Adipose tissue (tissue), 3 donors: ENCODE results near the gene METTL9. TPM values are rescaled to one million over a fixed set of nuclear protein-coding genes. Genes with fewer than 3 reads are reported as not detected.
"Not testable (repeated sequence)": the region's sequence is repeated elsewhere in the genome, so short reads cannot be mapped to it uniquely, and the experiment has no call there.

Source experiments
- H3K27ac ChIP-seq: one replicate; pipeline ENCODE4 v1.5.1; 2013; ENCODE audit warnings: low read depth, low read length
- WGBS, 3 donors: extraction: QIAGEN DNeasy Blood & Tissue Kit; methylation state at CpG; one replicate each; pipeline ENCODE4 v1.1.7; 2013; 5-methylcytosine and 5-hydroxymethylcytosine counted together
- polyA plus RNA-seq, 3 donors: library from polyadenylated mRNA; stranded (reverse); fragments of 200-250 nt; gene quantifications; one replicate each; pipeline ENCODE4 v1.2.3, GENCODE V29; 2013
- donor health status: healthy with polysubstance abuse.
- donor health status: Bipolar disorder and iron deficiency.
- donor health status: healthy.

Gene METTL9
- polyA plus RNA-seq, 3 donors: 25.3 to 72.7 (median 72.1) TPM

DNA sequence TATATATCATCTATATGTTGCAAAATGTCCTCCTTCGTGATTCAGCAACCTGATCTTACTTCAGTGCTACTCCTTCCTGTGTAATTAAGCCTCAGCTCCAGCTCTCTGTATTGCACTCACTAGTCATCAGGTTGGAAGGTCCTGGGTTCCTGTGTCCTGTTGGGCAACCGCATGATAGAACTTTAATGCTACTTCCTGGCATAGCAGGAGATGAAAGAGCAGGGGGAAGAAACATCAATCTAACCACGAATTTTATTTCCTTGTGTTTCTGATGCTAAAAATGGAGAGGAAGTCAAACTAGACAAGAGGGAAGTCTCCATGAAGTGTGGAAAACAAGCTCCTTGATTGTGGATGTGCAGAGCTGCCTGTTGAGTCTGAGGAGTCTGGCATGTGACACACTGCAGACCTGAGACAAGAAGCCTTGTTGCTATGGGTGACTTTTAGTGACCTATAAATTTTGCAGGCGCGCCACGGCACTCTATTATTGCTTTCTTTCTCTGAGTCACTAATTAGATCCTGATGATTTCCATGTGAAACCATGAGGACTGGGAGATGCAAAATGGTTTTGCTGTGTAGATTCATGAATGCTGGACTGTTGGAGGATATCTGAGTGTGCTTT is 27.4 kb downstream of the METTL9 start:
- no peak overlapping the region for H3K27ac ChIP-seq
- 23 to 70% (median 32%) methylated on average over 6 of the region's 6 CpGs for WGBS, 3 donors

DNA sequence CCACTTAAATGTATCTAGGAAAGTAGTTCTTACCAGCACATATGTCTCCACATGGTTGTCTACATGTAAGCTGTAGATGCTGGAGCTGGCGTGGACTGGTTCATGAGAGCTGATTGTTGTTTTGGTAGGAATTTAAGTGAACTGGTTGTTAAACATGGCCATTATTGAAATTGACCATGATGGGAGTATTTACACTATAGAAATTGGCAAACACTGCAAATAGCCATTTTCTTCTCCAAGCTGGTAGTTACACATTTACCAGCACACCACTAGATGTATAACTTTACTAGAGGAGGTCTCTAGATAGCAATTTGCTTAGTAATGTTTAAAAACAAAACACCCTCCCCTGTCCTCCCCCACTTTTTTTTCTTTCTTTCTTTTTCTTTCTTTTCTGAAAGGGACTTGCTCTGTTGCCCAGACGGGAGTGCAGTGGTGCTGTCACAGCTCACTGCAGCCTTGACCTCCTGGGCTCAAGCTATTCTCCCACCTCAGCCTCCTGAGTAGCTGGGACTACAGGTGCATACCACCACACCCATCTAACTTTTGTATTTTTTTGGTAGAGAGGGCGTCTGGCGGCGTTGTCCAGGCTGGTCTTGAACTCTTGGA is 28.8 kb downstream of the METTL9 start:
- no peak overlapping the region for H3K27ac ChIP-seq
- WGBS, 3 donors: 96 to 100% (median 98%) methylated on average over 5 of the region's 5 CpGs

DNA sequence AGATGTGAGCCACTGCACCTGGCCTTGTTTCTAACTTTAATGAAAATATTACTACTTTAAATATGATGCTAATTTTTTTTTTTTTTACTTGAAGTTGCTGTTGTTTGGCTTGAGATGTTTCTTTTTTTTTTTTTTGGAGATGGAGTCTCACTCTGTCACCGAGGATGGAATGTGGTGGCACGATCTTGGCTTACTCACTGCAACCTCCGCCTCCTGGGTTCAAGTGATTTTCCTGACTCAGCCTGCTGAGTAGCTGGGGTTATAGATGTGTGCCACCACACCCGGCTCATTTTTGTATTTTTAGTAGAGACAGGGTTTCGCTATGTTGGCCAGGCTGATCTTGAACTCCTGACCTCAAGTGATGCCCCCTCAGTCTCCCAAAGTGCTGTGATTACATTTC is 29.4 kb downstream of the METTL9 start:
- 96 to 97% (median 96%) methylated on average over 5 of the region's 5 CpGs for WGBS, 3 donors
- no peak overlapping the region for H3K27ac ChIP-seq

DNA sequence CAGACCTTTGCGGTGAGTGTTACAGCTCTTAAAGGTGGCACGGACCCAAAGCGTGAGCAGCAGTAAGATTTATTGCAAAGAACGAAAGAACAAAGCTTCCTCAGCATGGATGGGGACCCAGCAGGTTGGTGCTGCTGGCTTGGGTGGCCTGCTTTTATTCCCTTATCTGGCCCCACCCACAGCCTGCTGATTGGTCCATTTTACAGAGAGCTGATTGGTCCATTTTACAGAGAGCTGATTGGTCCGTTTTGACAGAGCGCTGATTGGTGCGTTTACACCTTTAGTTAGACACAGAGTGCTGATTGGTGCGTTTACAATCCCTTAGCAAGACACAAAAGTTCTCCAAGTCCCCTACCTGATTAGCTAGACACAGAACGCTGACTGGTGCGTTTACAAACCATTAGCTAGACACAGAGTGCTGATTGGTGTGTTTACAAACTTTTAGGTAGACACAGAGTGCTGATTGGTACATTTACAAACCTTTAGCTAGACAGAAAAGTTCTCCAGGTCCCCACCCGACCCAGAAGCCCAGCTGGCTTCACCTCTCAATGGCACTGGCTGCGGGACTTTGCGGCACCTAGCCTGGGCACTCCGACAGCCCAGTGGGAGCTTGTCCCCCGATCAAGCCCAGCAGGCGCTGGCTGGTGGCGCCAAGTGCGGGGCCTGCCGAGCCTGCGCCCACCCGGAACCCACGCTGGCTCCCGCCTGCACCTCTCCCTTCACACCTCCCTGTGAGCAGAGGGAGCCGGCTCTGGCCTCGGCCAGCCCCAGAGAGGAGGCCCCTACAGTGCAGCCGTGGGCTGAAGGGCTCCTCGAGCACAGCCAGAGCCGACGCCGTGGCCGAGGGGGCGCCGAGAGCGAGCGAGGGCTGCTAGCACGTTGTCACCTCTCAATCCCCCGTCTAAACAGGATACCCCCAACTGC is 30.5 kb downstream of the METTL9 start:
- not testable (repeated sequence) for H3K27ac ChIP-seq
- WGBS, 3 donors: 98% methylated on average over 35 to 37 of the region's 37 CpGs

DNA sequence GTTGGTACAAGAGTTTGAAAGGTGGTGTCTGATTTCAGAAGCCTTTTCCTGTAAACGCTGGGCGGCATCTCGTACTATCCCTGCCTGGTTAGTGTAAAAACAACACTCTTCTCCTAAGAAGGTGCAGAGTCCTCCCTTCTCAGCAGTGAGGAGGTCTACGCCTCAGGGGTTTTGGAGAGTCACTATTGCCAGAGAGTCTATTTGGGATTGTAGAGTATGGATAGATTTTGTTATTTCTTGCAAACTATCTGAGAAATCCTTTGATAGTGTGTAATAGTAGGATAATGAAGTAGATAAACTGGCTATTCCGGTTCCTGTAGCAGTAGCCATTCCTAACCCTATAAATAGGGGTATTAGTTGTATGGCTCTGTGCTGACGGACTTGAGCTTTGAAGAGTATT is 31.5 kb downstream of the METTL9 start:
- not testable (repeated sequence) for H3K27ac ChIP-seq
- WGBS, 3 donors: 76 to 84% (median 83%) methylated on average over 6 of the region's 6 CpGs

DNA sequence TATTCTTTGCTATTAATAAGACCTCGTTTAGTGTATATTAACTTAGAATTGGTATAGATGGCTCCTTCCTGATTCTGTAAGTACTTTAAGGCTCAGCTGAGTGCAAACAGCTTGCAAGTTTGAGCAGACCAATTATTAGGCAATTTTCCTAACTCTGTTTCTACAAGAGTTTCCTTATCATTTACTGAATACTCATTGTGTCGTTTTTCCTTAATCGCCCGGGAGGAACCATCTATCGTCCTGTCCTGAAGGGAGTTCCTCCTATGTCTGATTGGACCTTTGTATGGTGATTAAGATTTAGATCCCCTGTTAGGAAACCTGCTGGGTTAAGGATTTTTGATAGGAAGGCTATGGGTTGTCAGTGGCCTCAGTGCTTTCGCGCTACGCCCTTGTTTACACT is 32.0 kb downstream of the METTL9 start:
- H3K27ac ChIP-seq: not testable (repeated sequence)
- 69 to 79% (median 75%) methylated on average over 8 of the region's 8 CpGs for WGBS, 3 donors

DNA sequence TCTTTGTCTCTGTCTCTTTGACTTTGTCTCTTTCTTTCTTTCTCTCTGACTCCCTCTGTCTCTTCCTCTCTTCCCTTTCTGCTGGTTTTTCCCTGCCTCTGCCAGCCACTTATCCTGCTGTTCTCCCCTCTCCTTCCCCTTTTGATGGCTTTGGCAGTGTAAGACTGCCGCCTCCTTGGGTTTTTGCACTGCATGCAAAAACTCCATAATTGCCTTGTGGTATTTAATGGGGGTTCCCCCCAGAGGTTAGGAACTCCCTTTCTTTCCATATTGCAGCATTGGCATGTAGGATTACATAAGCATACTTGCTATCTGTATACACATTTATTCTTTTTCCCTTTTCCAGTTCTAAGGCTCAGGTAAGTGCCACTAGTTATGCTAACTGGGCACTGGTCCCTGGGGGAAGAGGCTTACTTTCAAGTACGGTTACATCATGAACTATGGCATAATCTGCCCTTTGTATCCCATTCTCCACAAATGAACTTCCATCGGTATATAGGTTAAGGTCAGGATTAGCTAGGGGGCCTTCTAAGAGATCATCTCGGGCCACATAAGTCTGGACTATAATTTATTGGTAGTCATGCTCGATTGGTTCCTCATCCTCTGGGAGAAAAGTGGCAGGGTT is 32.7 kb downstream of the METTL9 start:
- H3K27ac ChIP-seq: not testable (repeated sequence)
- 72 to 84% (median 76%) methylated on average over 5 of the region's 5 CpGs for WGBS, 3 donors

DNA sequence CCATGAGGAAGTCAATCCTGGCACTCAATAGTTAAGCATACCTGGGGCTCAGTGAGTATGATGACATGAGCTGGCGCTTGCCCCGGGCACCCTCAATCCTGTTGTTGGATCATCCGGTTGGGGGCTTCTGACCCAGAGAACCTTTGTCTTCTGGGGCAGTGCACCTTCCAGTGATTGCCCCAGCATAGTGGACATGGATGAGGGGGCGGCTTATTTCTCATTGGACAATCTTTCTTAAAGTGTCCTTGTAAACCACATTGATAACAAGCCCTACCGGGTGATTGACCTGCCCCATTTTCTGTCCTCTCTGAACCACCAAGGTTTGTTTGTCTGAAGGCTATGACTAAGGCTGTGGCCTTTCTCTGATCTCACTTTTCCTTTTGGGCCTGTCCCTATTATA is 34.8 kb downstream of the METTL9 start:
- 86 to 95% (median 92%) methylated on average over 5 of the region's 5 CpGs for WGBS, 3 donors
- no peak overlapping the region for H3K27ac ChIP-seq

DNA sequence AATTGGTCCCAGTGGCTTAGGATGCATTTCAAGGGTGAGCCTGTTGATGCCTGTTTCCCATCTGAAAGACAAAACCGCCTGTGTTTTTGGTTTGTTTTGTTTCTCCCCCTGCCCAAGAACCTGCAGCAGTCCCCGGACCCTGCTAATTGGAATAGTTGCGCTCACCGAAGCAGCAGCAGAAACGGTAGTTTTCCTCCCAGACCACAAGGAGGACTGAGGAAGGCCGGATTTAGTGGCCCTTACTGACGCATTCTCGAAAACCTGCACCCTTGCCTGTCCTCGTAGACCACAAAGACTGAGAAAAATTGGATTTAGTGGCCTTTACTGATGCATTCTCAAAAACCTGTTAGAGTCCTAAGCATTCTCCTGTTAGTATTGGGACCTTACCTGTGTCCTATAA is 36.3 kb downstream of the METTL9 start:
- H3K27ac ChIP-seq: not testable (repeated sequence)
- 95 to 98% (median 96%) methylated on average over 9 of the region's 9 CpGs for WGBS, 3 donors

DNA sequence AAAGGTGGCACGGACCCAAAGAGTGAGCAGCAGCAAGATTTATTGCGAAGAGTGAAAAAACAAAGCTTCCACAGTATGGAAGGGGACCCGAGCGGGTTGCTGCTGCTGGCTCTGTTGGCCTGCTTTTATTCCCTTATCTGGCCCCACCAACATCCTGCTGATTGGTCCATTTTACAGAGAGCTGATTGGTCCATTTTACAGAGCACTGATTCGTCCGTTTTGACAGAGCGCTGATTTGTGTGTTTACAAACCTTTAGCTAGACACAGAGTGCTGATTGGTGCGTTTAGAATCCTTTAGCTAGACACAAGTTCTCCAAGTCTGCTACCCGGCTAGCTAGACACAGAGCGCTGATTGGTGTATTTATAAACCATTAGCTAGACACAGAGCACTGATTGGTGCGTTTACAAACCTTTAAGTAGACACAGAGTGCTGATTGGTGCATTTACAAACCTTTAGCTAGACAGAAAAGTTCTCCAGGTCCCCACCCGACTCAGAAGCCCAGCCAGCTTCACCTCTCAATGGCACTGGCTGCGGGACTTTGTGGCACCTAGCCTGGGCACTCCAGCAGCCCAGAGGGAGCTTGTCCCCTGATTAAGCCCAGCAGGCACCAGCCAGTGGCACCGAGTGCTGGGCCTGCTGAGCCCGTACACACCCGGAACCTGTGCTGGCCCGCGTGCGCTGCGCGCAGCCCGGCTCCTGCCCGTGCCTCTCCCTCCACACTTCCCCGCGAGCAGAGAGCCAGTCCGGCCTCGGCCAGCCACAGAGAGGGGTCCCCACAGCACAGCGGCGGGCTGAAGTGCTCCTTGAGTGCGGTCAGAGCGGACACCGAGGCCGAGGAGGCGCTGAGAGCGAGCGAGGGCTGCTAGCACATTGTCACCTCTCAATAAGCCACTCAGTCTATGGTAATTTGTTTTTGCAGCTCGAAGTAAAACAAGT is 37.9 kb downstream of the METTL9 start:
- WGBS, 3 donors: 94 to 96% (median 95%) methylated on average over 28 to 37 of the region's 37 CpGs

DNA sequence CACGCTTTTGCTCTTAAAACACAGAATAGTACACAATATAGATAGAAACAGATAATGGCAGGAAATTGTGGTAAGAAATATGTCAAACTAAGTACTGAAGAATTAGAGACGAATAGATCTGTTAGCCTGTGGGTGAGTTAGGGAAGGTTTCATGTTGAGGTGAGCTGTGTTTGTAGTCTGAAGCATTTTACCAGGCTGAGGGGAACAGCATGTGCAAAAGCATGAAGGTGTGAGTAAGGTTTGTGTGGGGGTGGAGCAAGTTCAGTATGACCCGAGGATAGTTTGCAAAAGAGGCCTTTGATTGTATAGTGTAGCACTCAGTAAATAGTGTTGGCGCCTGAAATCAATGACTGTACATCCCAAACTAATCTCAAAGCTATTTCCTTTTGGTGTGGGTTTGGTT is 39.2 kb downstream of the METTL9 start:
- no peak overlapping the region for H3K27ac ChIP-seq
- WGBS, 3 donors: 49 to 70% (median 68%) methylated on average over 4 of the region's 4 CpGs

More for the DNA sequence above, 37.9 kb downstream of the METTL9 start:
- H3K27ac ChIP-seq: no peak overlapping the region

DNA sequence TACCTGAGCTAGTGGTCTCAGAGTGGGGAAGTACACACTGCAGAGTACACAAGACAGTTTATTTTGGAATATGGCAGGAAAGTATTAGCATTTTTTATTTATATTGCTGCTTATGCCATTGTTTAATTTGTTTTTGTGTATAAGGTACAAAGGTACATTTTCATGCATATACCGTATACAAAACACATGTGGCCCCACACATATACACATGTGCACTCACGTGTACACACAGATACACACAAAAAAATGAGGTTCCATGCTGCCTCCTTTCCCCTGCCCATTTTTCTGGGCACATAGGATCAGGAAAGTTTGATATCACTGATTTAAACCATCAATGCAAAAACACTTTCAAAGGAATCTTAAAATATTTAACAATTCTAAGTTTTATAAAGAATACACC is 40.1 kb downstream of the METTL9 start:
- 94 to 98% (median 94%) methylated on average over 2 of the region's 2 CpGs for WGBS, 3 donors
- H3K27ac ChIP-seq: no peak overlapping the region

DNA sequence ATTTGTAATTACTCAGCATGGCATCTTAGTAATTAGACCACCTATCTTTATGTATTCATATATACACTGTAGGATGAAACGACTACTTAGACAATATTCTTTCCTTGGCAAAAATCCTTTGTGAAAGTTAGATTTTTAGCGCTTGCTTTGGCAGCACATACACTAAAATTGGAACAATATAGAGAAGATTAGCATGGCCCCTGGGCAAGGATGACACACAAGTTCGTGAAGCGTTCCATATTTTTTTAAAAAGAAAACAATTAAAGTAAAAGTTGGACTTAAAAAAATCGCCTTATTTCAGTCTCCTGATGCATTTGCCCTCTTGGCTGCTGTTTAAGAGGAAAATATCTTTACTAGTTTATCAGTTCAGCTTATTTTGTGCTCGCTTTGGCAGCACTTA is 42.5 kb downstream of the METTL9 start:
- WGBS, 3 donors: 73 to 76% (median 74%) methylated on average over 6 of the region's 6 CpGs
- no peak overlapping the region for H3K27ac ChIP-seq

DNA sequence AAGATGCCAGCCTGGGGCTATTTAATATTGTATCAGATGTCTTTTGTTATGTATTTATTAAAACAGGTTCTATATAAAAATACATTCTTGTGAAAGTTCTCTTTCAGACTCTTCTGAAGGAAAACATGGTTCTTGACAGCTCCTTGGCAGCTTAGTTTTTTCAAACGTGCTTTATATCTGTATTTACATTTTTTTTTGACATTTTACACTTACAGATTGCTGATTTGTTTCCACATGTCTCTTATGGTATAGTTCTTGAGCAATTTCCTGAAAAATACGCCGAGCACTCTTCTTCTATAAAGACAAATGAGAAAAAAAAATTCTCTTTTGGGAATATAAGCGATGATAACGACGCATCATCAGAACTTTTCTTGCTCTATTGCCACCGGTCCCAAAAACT is 43.5 kb downstream of the METTL9 start:
- WGBS, 3 donors: 45 to 77% (median 59%) methylated on average over 7 of the region's 7 CpGs

DNA sequence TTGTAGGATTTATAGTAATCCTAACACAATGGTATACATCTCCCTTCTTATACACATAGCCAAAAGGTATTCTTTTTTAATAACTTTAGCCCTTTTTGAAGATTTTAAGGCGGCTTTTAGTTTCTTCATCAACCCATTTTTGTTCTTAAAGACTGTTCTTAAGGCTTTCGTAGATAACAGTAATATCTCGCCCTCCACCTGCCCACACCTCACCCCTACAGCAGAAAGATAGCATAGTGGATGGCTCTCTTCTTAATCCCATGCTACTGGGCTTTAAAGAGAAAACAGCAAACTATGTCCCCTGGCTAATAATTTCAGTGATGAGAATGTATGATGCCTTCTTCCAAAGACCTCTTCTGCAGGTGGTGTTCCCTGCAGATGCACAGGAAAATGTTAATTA is 44.4 kb downstream of the METTL9 start:
- H3K27ac ChIP-seq: no peak overlapping the region
- WGBS, 3 donors: 96 to 98% (median 97%) methylated on average over 3 of the region's 3 CpGs

More for the DNA sequence above, 43.5 kb downstream of the METTL9 start:
- H3K27ac ChIP-seq: no peak overlapping the region

DNA sequence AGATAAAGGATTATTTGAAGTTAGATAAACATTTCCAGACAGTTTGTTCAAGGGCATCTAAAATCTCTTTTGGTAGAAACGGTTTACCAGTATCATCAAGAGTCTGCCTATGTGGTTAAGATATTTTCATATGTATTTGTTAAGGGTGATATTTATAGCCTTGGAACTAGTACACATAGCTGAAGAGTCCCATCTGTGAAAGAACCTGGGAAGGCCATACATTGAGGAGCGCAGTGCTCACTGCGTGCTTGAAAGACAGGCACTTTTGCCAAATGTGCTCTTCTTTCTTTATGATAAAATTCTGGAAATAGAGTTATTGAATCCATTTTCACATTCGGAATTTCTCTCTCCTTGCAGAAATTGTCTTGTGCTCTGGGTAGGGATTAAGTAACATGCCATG is 45.3 kb downstream of the METTL9 start:
- H3K27ac ChIP-seq: no peak overlapping the region
- 77 to 89% (median 87%) methylated on average over 4 of the region's 4 CpGs for WGBS, 3 donors

DNA sequence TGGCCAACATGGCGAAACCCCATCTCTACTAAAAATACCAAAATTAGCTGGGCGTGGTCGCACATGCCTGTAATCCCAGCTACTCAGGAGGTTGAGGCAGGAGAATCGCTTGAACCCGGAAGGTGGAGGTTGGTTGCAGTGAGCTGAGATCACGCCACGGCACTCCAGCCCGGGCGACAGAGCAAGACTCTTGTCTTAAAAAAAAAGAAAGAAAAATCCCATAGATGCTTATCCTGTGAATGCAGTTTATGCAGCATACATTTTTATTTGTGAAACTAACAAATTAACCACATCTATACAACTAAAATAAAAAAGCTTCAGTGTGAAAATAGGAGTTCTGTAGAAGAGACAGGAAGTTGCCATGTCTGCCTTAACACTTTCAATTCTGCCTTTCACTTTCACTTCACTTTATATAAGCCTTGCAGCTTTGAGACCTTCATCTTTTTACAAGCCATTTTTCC is 45.9 kb downstream of the METTL9 start:
- H3K27ac ChIP-seq: no peak overlapping the region
- 53 to 90% (median 66%) methylated on average over 9 of the region's 9 CpGs for WGBS, 3 donors

DNA sequence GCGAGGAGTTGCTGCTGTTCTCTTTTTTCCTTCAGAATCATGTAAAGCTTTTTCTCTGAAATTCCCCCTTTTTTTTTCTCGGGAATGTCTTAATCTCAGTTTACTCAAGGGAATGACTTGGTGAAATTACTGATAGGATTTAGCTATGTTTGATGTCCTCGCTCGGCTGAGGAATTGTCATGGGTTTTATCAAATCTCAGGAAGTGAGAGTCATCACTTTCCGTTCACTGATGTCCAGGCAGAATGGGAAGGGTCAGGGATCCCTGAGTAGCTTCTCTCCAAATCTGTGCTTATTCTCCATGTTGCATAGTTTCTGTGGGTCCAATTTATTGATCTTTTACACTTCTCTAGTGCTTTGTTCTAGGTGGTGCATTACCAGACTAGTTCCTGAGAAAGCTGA is 46.7 kb downstream of the METTL9 start:
- no peak overlapping the region for H3K27ac ChIP-seq
- WGBS, 3 donors: 42 to 61% (median 57%) methylated on average over 5 of the region's 5 CpGs
